Activated CD8-positive, alpha-beta T cell treated with anti-CD3 and anti-CD28 coated beads, Interleukin-2, amount 10 ng/mL, durations not matched to agents 7 days and 5 days (primary cell): ENCODE results near the gene SPOPL. TPM values are rescaled to one million over a fixed set of nuclear protein-coding genes. Genes with fewer than 3 reads are reported as not detected.
"Not testable (repeated sequence)": the region's sequence is repeated elsewhere in the genome, so short reads cannot be mapped to it uniquely, and the experiment has no call there.

Experiments used
- ATAC-seq: fragments of 150-1000 bp; cut with Tn5 transposase; one replicate; pipeline ENCODE4 v1.10.0; 2021; ENCODE audit warnings: moderate library complexity
- CTCF ChIA-PET: fragments of 350-600 bp; sonication (Branson Sonifier 250); formaldehyde crosslinking; loops from one replicate; lab custom pipeline; 2021; ENCODE audit warnings: antibody characterized with exemption; lab: Charles Lee
- POLR2A ChIA-PET: fragments of 350-600 bp; sonication (Branson Sonifier 250); formaldehyde crosslinking; loops from one replicate; lab custom pipeline; 2021; ENCODE audit warnings: antibody characterized with exemption; lab: Charles Lee
- DNase-seq: peaks from one replicate; pipeline ENCODE4 v3.0.0-alpha.2; 2020
- H3K27ac Mint-ChIP-seq: one replicate; pipeline ENCODE4 v1.8.0; 2021; ENCODE audit warnings: mild to moderate bottlenecking, mixed read lengths
- H3K27me3 Mint-ChIP-seq: one replicate; pipeline ENCODE4 v1.8.0; 2021; ENCODE audit warnings: low read depth, mixed read lengths
- H3K36me3 Mint-ChIP-seq: one replicate; pipeline ENCODE4 v1.8.0; 2021; ENCODE audit warnings: low read depth, mixed read lengths
- H3K4me1 Mint-ChIP-seq: one replicate; pipeline ENCODE4 v1.8.0; 2021; ENCODE audit warnings: low read depth, mixed read lengths
- H3K4me3 Mint-ChIP-seq: one replicate; pipeline ENCODE4 v1.8.0; 2021; ENCODE audit warnings: mild to moderate bottlenecking, mixed read lengths
- H3K9me3 Mint-ChIP-seq: one replicate; pipeline ENCODE4 v1.8.0; 2022; ENCODE audit warnings: mixed read lengths; ENCODE audit not compliant: insufficient read depth
- total RNA-seq, 2 experiments: library from RNA; stranded (reverse); gene quantifications; one replicate each; pipeline ENCODE4 v1.2.3, GENCODE V29; 2021

The SPOPL gene
- total RNA-seq, 2 experiments from 2014 or later = 13.0 to 15.6 TPM

- ChIA-PET CTCF (no interaction called here), POLR2A (no interaction called here)
- DNase-seq = no peak
- Mint-ChIP-seq H3K4me1 (peaks cover 19% of the 10 kb centered on the region), H3K27ac (no peak overlapping the region), H3K36me3 (peaks cover 15% of the 10 kb centered on the region), H3K9me3 (peaks cover 6% of the 10 kb centered on the region), H3K27me3 (peaks cover 17% of the 10 kb centered on the region), H3K4me3 (no peak overlapping the region)
- ATAC-seq = no peak
Observed at GRCh38 chr2:138512672-138513071, 11.1 kb downstream of the SPOPL start.

GRCh38 chr2:138514173-138514572 lies 12.6 kb downstream of the SPOPL start:
- POLR2A ChIA-PET = no interaction called here
- H3K9me3 Mint-ChIP-seq = peaks cover 6% of the 10 kb centered on the region
- ATAC-seq (no peak), DNase-seq (no peak)
- no peak overlapping the region for H3K4me3 Mint-ChIP-seq
- CTCF ChIA-PET = no interaction called here
- H3K4me1 Mint-ChIP-seq = peaks cover 19% of the 10 kb centered on the region
- H3K27ac Mint-ChIP-seq = no peak overlapping the region
- peaks cover 12% of the 10 kb centered on the region for H3K36me3 Mint-ChIP-seq
- H3K27me3 Mint-ChIP-seq = peaks cover 19% of the 10 kb centered on the region

GRCh38 chr2:138515092-138515491 lies 13.5 kb downstream of the SPOPL start:
- no peak for ATAC-seq
- ChIA-PET CTCF (interaction anchor here (1.2 kb wide), 1 partner anchor 12 kb away, joined by 3 read pairs; no protein-coding TSS in a partner anchor), POLR2A (no interaction called here)
- peaks cover 19% of the 10 kb centered on the region for H3K4me1 Mint-ChIP-seq
- H3K4me3 Mint-ChIP-seq = no peak overlapping the region
- H3K27ac Mint-ChIP-seq = no peak overlapping the region
- DNase-seq = no peak
- H3K36me3 Mint-ChIP-seq = peaks cover 7% of the 10 kb centered on the region
- H3K9me3 Mint-ChIP-seq = peaks cover 6% of the 10 kb centered on the region
- peaks cover 19% of the 10 kb centered on the region for H3K27me3 Mint-ChIP-seq

GRCh38 chr2:138516030-138516704 lies 14.6 kb downstream of the SPOPL start:
- DNase-seq (no peak), ATAC-seq (peak; percentile 76)
- CTCF ChIA-PET = interaction anchor here (1.2 kb wide), 1 partner anchor 13 kb away, joined by 3 read pairs; no protein-coding TSS in a partner anchor
- Mint-ChIP-seq H3K9me3 (peaks cover 6% of the 10 kb centered on the region), H3K27me3 (peaks cover 19% of the 10 kb centered on the region), H3K4me3 (no peak overlapping the region), H3K36me3 (peaks cover 8% of the 10 kb centered on the region), H3K4me1 (peaks cover 19% of the 10 kb centered on the region), H3K27ac (no peak overlapping the region)
- POLR2A ChIA-PET = no interaction called here

- POLR2A ChIA-PET = no interaction called here
- Mint-ChIP-seq H3K4me1 (peaks cover 27% of the 10 kb centered on the region), H3K4me3 (no peak overlapping the region), H3K36me3 (peaks cover 22% of the 10 kb centered on the region), H3K27ac (no peak overlapping the region), H3K27me3 (peaks cover 19% of the 10 kb centered on the region), H3K9me3 (no peaks in the 10 kb centered on the region)
- CTCF ChIA-PET = no interaction called here
- DNase-seq = no peak
- no peak for ATAC-seq
Observed at GRCh38 chr2:138518860-138519259, 17.3 kb downstream of the SPOPL start.

- H3K27me3 Mint-ChIP-seq = peaks cover 2% of the 10 kb centered on the region
- ATAC-seq = no peak
- no peak overlapping the region for H3K4me3 Mint-ChIP-seq
- peaks cover 22% of the 10 kb centered on the region for H3K4me1 Mint-ChIP-seq
- no peak overlapping the region for H3K27ac Mint-ChIP-seq
- peaks cover 35% of the 10 kb centered on the region for H3K36me3 Mint-ChIP-seq
- DNase-seq = no peak
- POLR2A ChIA-PET = interaction anchor here (0.6 kb wide), 1 partner anchor 75 kb away, joined by 3 read pairs; no protein-coding TSS in a partner anchor
- H3K9me3 Mint-ChIP-seq = peaks cover 7% of the 10 kb centered on the region
- CTCF ChIA-PET = no interaction called here
Observed at GRCh38 chr2:138521821-138522220, 20.3 kb downstream of the SPOPL start.

- ATAC-seq (no peak), DNase-seq (no peak)
- Mint-ChIP-seq H3K27ac (no peak overlapping the region), H3K9me3 (peaks cover 7% of the 10 kb centered on the region), H3K36me3 (peaks cover 35% of the 10 kb centered on the region), H3K4me1 (peaks cover 22% of the 10 kb centered on the region), H3K27me3 (peaks cover 2% of the 10 kb centered on the region), H3K4me3 (no peak overlapping the region)
- POLR2A ChIA-PET = no interaction called here
- CTCF ChIA-PET = no interaction called here
Observed at GRCh38 chr2:138522556-138522955, 21.0 kb downstream of the SPOPL start.

- CTCF ChIA-PET, H3K4me3 Mint-ChIP-seq, H3K27me3 Mint-ChIP-seq, POLR2A ChIA-PET, ATAC-seq, DNase-seq, H3K9me3 Mint-ChIP-seq: not testable (repeated sequence)
- Mint-ChIP-seq H3K4me1 (peaks cover 22% of the 10 kb centered on the region), H3K27ac (peak overlapping the region; percentile 67), H3K36me3 (peaks cover 35% of the 10 kb centered on the region)
Observed at GRCh38 chr2:138523018-138523672, 21.6 kb downstream of the SPOPL start.

- DNase-seq (peak; percentile 53), ATAC-seq (peak; percentile 68)
- peaks cover 35% of the 10 kb centered on the region for H3K36me3 Mint-ChIP-seq
- H3K4me3 Mint-ChIP-seq, CTCF ChIA-PET, H3K9me3 Mint-ChIP-seq, POLR2A ChIA-PET, H3K27me3 Mint-ChIP-seq: not testable (repeated sequence)
- peaks cover 22% of the 10 kb centered on the region for H3K4me1 Mint-ChIP-seq
- H3K27ac Mint-ChIP-seq = peak overlapping the region; percentile 67
Observed at GRCh38 chr2:138523673-138524042, 22.1 kb downstream of the SPOPL start.

- DNase-seq, H3K27me3 Mint-ChIP-seq, H3K27ac Mint-ChIP-seq, CTCF ChIA-PET, ATAC-seq, H3K4me3 Mint-ChIP-seq, POLR2A ChIA-PET, H3K9me3 Mint-ChIP-seq: not testable (repeated sequence)
- H3K4me1 Mint-ChIP-seq = peaks cover 22% of the 10 kb centered on the region
- peaks cover 35% of the 10 kb centered on the region for H3K36me3 Mint-ChIP-seq
Observed at GRCh38 chr2:138524353-138524752, 22.8 kb downstream of the SPOPL start.

GRCh38 chr2:138531913-138532312 lies 30.3 kb downstream of the SPOPL start:
- peaks cover 12% of the 10 kb centered on the region for H3K36me3 Mint-ChIP-seq
- H3K4me1 Mint-ChIP-seq = peaks cover 1% of the 10 kb centered on the region
- no peak overlapping the region for H3K27ac Mint-ChIP-seq
- no peak overlapping the region for H3K4me3 Mint-ChIP-seq
- ATAC-seq (no peak), DNase-seq (no peak)
- ChIA-PET POLR2A (no interaction called here), CTCF (interaction anchor here (1.3 kb wide), 1 partner anchor 12 kb away, joined by 3 read pairs; no protein-coding TSS in a partner anchor)
- H3K9me3 Mint-ChIP-seq = peaks cover 2% of the 10 kb centered on the region
- H3K27me3 Mint-ChIP-seq = no peaks in the 10 kb centered on the region

- Mint-ChIP-seq H3K4me3 (no peak overlapping the region), H3K36me3 (peaks cover 29% of the 10 kb centered on the region), H3K27me3 (no peaks in the 10 kb centered on the region), H3K9me3 (peaks cover 17% of the 10 kb centered on the region), H3K27ac (no peak overlapping the region), H3K4me1 (peaks cover 1% of the 10 kb centered on the region)
- DNase-seq (no peak), ATAC-seq (no peak)
- CTCF ChIA-PET = no interaction called here
- POLR2A ChIA-PET = no interaction called here
Observed at GRCh38 chr2:138534791-138535190, 33.2 kb downstream of the SPOPL start.
